OCI-LY1 (cell line): Measurements from ENCODE around the gene ZDHHC16.
A peak's percentile ranks its signal among the peaks of the same experiment; 100 is the strongest.

Source experiments
- H2AFZ ChIP-seq: fragments of 200-600 bp; sonication (generic), shearing (Covaris generic); 2 replicates; pipeline ENCODE4 v1.6.0; 2014; ENCODE audit warnings: antibody characterized with exemption, mild to moderate bottlenecking, low read length
- H3F3A ChIP-seq: fragments of 200-600 bp; sonication (generic), shearing (Covaris generic); 2 replicates; pipeline ENCODE4 v1.6.0; 2014; ENCODE audit warnings: mild to moderate bottlenecking, antibody characterized with exemption, low read length, moderate library complexity; ENCODE audit not compliant: insufficient read depth
- H3K27ac ChIP-seq: fragments of 200-600 bp; sonication (generic); 2 replicates; pipeline ENCODE4 v1.5.1; 2014; ENCODE audit warnings: low read length, mixed run types, mild to moderate bottlenecking, low read depth; ENCODE audit not compliant: poor library complexity, severe bottlenecking
- H3K27me3 ChIP-seq: fragments of 200-600 bp; sonication (generic); 2 replicates; pipeline ENCODE4 v1.6.0; 2014; ENCODE audit warnings: antibody characterized with exemption, mild to moderate bottlenecking, low read length, moderate library complexity; ENCODE audit not compliant: insufficient read depth
- H3K36me3 ChIP-seq: fragments of 200-600 bp; sonication (generic); 2 replicates; pipeline ENCODE4 v1.6.1; 2014; ENCODE audit warnings: mild to moderate bottlenecking, antibody characterized with exemption, low read length, moderate library complexity, mixed read lengths; ENCODE audit not compliant: insufficient read depth
- H3K4me1 ChIP-seq: fragments of 200-600 bp; sonication (generic); 2 replicates; pipeline ENCODE4 v1.5.1; 2014; ENCODE audit warnings: mild to moderate bottlenecking, low read length, moderate library complexity; ENCODE audit not compliant: insufficient read depth, severe bottlenecking
- H3K4me2 ChIP-seq: fragments of 200-600 bp; sonication (generic), shearing (Covaris generic); 2 replicates; pipeline ENCODE4 v1.6.1; 2014; ENCODE audit warnings: low read length
- H3K4me3 ChIP-seq: fragments of 200-600 bp; sonication (generic); 2 replicates; pipeline ENCODE4 v1.5.1; 2014; ENCODE audit warnings: low read length, low read depth, mild to moderate bottlenecking, mixed read lengths; ENCODE audit not compliant: poor library complexity, severe bottlenecking
- H3K79me2 ChIP-seq: fragments of 200-600 bp; shearing (Covaris generic); 2 replicates; pipeline ENCODE4 v1.6.1; 2016; ENCODE audit warnings: mixed run types, low read length, mixed read lengths; ENCODE audit not compliant: insufficient read depth
- H3K9ac ChIP-seq: fragments of 200-600 bp; sonication (generic), shearing (Covaris generic); 2 replicates; pipeline ENCODE4 v1.6.1; 2014; ENCODE audit warnings: mild to moderate bottlenecking, low read length, mixed read lengths
- H3K9me2 ChIP-seq: fragments of 200-600 bp; sonication (generic), shearing (Covaris generic); 2 replicates; pipeline ENCODE4 v1.6.1; 2014; ENCODE audit warnings: low read depth, mild to moderate bottlenecking, low read length, mixed read lengths
- H3K9me3 ChIP-seq: fragments of 200-600 bp; shearing (Covaris generic); 2 replicates; pipeline ENCODE4 v1.6.1; 2014; ENCODE audit warnings: low read length, mixed read lengths
- H4K20me1 ChIP-seq: fragments of 200-600 bp; sonication (generic), shearing (Covaris generic); 2 replicates; pipeline ENCODE4 v1.6.0; 2016; ENCODE audit warnings: mild to moderate bottlenecking, low read length; ENCODE audit not compliant: insufficient read depth
- EZH2 ChIP-seq: fragments of 200-600 bp; sonication (generic), shearing (Covaris generic); IDR thresholded peaks from 2 replicates; pipeline ENCODE4 v1.8.0; 2017; ENCODE audit warnings: borderline replicate concordance, mixed run types, mild to moderate bottlenecking, antibody characterized with exemption, low read length, moderate library complexity, mixed read lengths
- TF ChIP-seq, protein P1 (sequence below): fragments of 200-600 bp; sonication (generic), shearing (Covaris generic); IDR thresholded peaks from 2 replicates; pipeline ENCODE4 v1.5.1; 2017; ENCODE audit warnings: mild to moderate bottlenecking, antibody characterized with exemption, low read length, moderate library complexity, mixed read lengths

The ZDHHC16 gene

DNA sequence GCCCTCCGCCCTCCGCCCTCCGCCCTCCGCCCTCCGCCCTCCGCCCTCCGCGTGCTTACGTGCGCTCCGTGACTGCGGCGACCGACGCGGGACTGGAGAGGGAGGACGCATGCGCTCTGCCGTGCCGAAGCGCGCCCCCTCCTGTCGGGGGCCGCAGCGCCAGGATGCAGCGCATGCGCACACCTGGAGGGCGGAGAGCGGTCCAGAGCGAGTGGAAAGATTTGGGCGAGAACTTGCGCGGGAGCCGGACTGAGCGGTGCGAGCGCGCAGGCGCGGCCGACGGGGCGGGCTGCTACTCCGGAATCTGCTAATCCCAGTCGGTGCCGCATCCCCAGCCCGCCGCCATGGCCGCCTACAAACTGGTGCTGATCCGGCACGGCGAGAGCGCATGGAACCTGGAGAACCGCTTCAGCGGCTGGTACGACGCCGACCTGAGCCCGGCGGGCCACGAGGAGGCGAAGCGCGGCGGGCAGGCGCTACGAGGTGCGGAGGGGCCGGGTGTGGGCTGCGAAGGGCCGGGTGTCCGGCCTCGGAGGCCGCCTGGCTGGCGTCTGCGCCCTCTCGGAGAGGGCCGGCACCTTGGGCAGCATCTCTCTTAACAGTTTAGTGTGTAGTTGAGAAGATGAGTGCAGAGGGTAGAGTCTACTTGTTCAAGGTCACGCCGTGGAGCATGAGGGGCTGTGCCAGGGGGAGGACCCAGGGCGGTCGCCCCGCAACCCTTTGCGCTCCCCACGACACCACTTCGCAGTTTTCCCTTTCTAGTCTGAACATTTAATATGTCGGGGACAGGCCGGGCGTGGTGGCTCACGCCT lies 19.8 kb upstream of the ZDHHC16 start, which contains the start of gene PGAM1:
Gene PGAM1 (plus strand): TSS at position 228 of the 812 bp plus-strand sequence. CDS start 117 bp downstream, at position 345.
- no peaks in the 10 kb centered on the region for H4K20me1 ChIP-seq
- H3K79me2 ChIP-seq: peaks cover 30% of the 10 kb centered on the region
- H3K9ac ChIP-seq: peak within 1 kb of the TSS; percentile 99
- peak within 1 kb of the TSS; percentile 80 for H3K27ac ChIP-seq
- peak within 1 kb of the TSS; percentile 100 for H3K4me3 ChIP-seq
- no peaks in the 10 kb centered on the region for H3F3A ChIP-seq
- no peaks in the 10 kb centered on the region for H3K9me2 ChIP-seq
- no peak within 1 kb of the TSS for H2AFZ ChIP-seq
- TF ChIP-seq, protein P1, sequence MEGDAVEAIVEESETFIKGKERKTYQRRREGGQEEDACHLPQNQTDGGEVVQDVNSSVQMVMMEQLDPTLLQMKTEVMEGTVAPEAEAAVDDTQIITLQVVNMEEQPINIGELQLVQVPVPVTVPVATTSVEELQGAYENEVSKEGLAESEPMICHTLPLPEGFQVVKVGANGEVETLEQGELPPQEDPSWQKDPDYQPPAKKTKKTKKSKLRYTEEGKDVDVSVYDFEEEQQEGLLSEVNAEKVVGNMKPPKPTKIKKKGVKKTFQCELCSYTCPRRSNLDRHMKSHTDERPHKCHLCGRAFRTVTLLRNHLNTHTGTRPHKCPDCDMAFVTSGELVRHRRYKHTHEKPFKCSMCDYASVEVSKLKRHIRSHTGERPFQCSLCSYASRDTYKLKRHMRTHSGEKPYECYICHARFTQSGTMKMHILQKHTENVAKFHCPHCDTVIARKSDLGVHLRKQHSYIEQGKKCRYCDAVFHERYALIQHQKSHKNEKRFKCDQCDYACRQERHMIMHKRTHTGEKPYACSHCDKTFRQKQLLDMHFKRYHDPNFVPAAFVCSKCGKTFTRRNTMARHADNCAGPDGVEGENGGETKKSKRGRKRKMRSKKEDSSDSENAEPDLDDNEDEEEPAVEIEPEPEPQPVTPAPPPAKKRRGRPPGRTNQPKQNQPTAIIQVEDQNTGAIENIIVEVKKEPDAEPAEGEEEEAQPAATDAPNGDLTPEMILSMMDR: peak; percentile 32; the same call in 1 of the 2 replicates
- TF ChIP-seq EZH2: no peak
- H3K36me3 ChIP-seq: peaks cover 37% of the 10 kb centered on the region
- no peaks in the 10 kb centered on the region for H3K9me3 ChIP-seq
- H3K4me2 ChIP-seq: peak within 1 kb of the TSS; percentile 99
- no peaks in the 10 kb centered on the region for H3K27me3 ChIP-seq
- peaks cover 24% of the 10 kb centered on the region for H3K4me1 ChIP-seq

DNA sequence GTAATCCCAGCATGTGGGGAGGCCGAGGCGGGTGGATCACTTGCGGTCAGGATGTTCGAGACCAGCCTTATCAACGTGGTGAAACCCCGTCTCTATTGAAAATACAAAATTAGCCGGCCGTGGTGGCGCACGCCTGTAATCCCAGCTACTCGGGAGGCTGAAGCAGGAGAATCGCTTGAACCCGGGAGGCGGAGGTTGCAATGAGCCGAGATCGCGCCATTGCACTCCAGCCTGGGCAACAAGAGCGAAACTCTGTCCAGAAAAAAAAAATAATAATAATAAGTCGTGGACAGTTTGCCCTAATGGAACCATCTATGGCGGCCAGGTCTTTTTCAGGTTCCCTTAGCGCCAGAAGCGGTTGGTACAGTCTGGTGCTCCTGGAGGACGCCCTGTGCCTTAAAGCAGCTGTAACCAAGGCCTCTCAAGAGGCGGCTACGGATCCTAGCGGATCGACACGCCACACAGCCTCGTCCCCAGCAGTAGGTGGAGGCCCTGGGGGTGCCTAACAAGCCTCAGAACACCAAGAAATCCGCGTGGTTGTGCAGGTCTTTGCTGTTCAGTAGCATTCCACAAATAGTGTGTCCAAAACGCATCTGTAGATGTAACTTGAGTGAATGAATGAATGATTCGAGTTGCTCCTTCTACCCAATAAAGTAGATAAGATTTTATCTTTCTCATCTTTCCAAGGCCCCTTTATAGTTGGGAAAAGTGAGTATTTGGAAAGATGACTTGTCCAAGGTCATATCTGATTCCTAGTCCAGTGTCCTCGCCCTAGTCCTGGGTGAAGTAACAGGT lies 19.0 kb upstream of the ZDHHC16 start:
- H3F3A ChIP-seq: no peaks in the 10 kb centered on the region
- peak overlapping the region; percentile 99 for H3K9ac ChIP-seq
- H3K9me3 ChIP-seq: no peaks in the 10 kb centered on the region
- TF ChIP-seq, protein P1: no peak
- no peak for TF ChIP-seq EZH2
- H3K27me3 ChIP-seq: no peaks in the 10 kb centered on the region
- H3K36me3 ChIP-seq: peaks cover 44% of the 10 kb centered on the region
- peaks cover 30% of the 10 kb centered on the region for H3K79me2 ChIP-seq
- H3K4me2 ChIP-seq: peak overlapping the region; percentile 99
- no peak overlapping the region for H2AFZ ChIP-seq
- H4K20me1 ChIP-seq: no peaks in the 10 kb centered on the region
- peak overlapping the region; percentile 79 for H3K27ac ChIP-seq
- H3K4me1 ChIP-seq: peaks cover 24% of the 10 kb centered on the region
- H3K9me2 ChIP-seq: no peaks in the 10 kb centered on the region
- peak overlapping the region; percentile 100 for H3K4me3 ChIP-seq

DNA sequence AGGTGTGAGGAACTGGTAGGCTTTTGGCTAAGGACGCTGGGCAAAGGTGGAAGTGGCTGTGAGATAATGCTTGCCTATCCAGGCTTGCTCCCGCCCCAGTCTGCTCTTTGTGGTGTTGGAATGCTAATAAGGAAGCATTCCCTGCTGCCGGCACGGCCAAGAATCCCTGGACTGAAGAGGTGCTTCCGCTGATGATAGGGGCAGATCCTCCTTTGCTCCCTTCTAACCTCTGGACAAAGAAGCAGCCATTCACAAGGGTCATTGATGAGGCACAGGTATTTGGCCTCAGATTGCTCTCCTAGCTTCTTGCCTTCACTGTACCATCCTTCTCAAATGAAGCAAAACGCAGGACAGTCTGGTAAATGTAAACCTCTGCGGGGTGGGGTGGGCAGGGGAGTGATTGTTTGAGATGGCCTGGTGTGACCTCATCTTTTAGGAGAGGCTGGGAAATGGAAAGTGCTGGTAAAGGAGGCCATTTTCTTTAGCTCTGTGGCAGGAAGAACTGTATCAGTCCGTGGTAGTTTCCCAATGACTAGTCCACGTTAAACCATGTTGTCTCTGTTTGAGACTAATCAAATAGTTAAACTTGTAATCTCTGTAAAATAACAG lies 18.3 kb upstream of the ZDHHC16 start:
- H3K27me3 ChIP-seq: no peaks in the 10 kb centered on the region
- H3F3A ChIP-seq: no peaks in the 10 kb centered on the region
- peak overlapping the region; percentile 100 for H3K4me3 ChIP-seq
- peaks cover 46% of the 10 kb centered on the region for H3K36me3 ChIP-seq
- H3K4me2 ChIP-seq: peak overlapping the region; percentile 99
- no peaks in the 10 kb centered on the region for H3K9me2 ChIP-seq
- peak overlapping the region; percentile 79 for H3K27ac ChIP-seq
- H3K9me3 ChIP-seq: no peaks in the 10 kb centered on the region
- no peaks in the 10 kb centered on the region for H4K20me1 ChIP-seq
- peak overlapping the region; percentile 99 for H3K9ac ChIP-seq
- TF ChIP-seq EZH2: no peak
- TF ChIP-seq, protein P1: no peak
- peaks cover 24% of the 10 kb centered on the region for H3K4me1 ChIP-seq
- H2AFZ ChIP-seq: no peak overlapping the region
- peaks cover 30% of the 10 kb centered on the region for H3K79me2 ChIP-seq
